ENCODE results near the gene EPHB1.

DNA sequence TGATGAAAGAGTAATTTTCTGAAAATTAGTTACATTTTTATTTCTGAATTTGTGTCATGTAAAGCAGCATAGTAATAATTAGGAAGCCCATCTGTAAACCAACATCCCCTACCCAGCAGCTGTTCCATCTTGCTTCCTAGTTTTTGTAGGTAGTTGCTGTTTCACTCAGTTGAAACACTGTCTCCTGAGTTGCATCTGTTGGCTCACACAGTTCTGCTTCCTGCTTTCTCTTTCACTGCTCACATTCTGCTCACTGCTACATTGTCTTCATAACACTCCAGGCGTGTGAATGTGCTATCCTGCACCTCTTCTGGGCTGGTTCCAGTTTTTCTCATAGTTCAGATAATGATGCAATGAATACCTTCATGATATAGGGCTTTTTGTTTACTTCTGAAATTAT lies 123.4 kb downstream of the EPHB1 start:
- TF ChIP-seq CTCF (IDR thresholded peaks at IDR 0.05; ENCODE audit: poor library complexity, severe bottlenecking) (no peak), EZH2 (IDR thresholded peaks at IDR 0.05; ENCODE audit: borderline replicate concordance, insufficient read depth, low read length, poor library complexity, severe bottlenecking) (no peak), RAD21 (conservative IDR thresholded peaks at IDR 0.05) (no peak), POLR2AphosphoS5 (IDR thresholded peaks at IDR 0.05) (no peak)
